GM19035 (cell line): ENCODE measurements around the gene PDZD2.
"Not testable (repeated sequence)": the region's sequence is repeated elsewhere in the genome, so short reads cannot be mapped to it uniquely, and the experiment has no call there.

Experiments used
- ATAC-seq: cut with Tn5 transposase; IDR thresholded peaks from one replicate; pipeline ENCODE4 v1.9.1; 2021; ENCODE audit not compliant: unreplicated experiment

Gene PDZD2

GRCh38 chr5:32059761-32060530 lies 421.0 kb downstream of the PDZD2 start:
- no peak for ATAC-seq

- ATAC-seq, result no peak
Measured at GRCh38 chr5:32061236-32061635, 422.3 kb downstream of the PDZD2 start.

- no peak for ATAC-seq
Measured at GRCh38 chr5:32066448-32066847, 427.5 kb downstream of the PDZD2 start.

GRCh38 chr5:32067774-32068470 lies 429.0 kb downstream of the PDZD2 start:
- ATAC-seq, result no peak

GRCh38 chr5:32068561-32068960 lies 429.6 kb downstream of the PDZD2 start:
- no peak for ATAC-seq

- ATAC-seq, result no peak
Measured at GRCh38 chr5:32069396-32069795, 430.5 kb downstream of the PDZD2 start.

GRCh38 chr5:32071351-32071944 lies 432.5 kb downstream of the PDZD2 start:
- ATAC-seq, result no peak

GRCh38 chr5:32072054-32072453 lies 433.1 kb downstream of the PDZD2 start:
- no peak for ATAC-seq

GRCh38 chr5:32074401-32074800 lies 435.5 kb downstream of the PDZD2 start:
- no peak for ATAC-seq

- no peak for ATAC-seq
Measured at GRCh38 chr5:32076699-32077695, 438.1 kb downstream of the PDZD2 start.

- ATAC-seq, result not testable (repeated sequence)
Measured at GRCh38 chr5:32078855-32079254, 439.9 kb downstream of the PDZD2 start.

GRCh38 chr5:32080565-32080964 lies 441.6 kb downstream of the PDZD2 start:
- ATAC-seq, result not testable (repeated sequence)

- no peak for ATAC-seq
Measured at GRCh38 chr5:32082701-32083100, 443.8 kb downstream of the PDZD2 start.

GRCh38 chr5:32083981-32084430 lies 445.1 kb downstream of the PDZD2 start:
- ATAC-seq, result no peak

- ATAC-seq, result no peak
Measured at GRCh38 chr5:32087086-32088082, 448.5 kb downstream of the PDZD2 start.

- ATAC-seq, result no peak
Measured at GRCh38 chr5:32088214-32088613, 449.3 kb downstream of the PDZD2 start.

GRCh38 chr5:32089146-32090000 lies 450.4 kb downstream of the PDZD2 start:
- no peak for ATAC-seq

GRCh38 chr5:32090026-32090754 lies 451.3 kb downstream of the PDZD2 start:
- ATAC-seq, result no peak
